ENCODE measurements around the gene FASTK. TPM values are rescaled to one million over a fixed set of nuclear protein-coding genes. Genes with fewer than 3 reads are reported as not detected.
"Not testable (repeated sequence)": the region's sequence is repeated elsewhere in the genome, so short reads cannot be mapped to it uniquely, and the experiment has no call there.

Gene FASTK
- total and polyA plus RNA-seq, 2 donors (not counting 3 experiments of a cell fraction or from before 2014, with no cell fraction given), result 73.3 to 113 TPM

DNA sequence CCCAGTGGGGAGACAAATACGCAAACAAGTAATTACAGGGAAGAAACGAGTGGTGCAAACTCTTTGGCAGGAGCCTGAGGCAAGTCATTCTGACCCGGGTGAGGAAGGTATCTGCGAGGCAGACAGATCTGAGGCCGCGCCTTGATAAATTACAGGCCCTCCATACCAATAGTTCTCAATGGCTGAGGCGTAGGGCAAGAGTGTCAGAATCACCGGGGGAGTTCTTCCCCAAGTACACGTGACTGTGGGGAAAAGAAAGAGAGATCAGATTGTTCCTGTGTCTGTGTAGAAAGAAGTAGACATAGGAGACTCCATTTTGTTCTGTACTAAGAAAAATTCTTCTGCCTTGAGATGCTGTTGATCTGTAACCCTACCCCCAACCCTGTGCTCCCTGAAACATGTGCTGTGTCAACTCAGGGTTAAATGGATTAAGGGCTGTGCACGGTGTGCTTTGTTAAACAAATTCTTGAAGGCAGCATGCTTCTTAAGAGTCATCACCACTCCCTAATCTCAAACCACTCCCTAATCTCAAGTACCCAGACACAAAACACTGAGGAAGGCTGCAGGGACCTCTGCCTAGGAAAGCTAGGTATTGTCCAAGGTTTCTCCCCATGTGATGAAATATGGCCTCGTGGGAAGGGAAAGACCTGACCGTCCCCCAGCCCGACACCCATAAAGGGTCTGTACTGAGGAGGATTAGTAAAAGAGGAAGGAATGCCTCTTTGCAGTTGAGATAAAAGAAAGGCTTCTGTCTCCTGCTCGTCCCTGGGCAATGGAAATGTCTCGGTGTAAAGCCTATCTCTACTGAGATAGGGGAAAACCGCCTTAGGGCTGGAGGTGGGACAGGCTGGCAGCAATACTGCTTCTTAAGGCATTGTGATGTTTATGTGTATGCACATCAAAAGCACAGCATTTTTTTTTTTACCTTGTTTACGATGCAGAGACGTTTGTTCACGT is 53.6 kb downstream of the FASTK start:
- CTCF ChIA-PET, result interaction anchor here (1.1 to 2.1 kb wide), 7 partner anchors 8 to 97 kb away, joined by 5 to 24 read pairs (median 7); no protein-coding TSS in a partner anchor
- H3K36me3 ChIP-seq (ENCODE audit: control insufficient read depth in 2 of 2, extremely low read depth in 1 of 2, insufficient read depth in 2 of 2, low read length in 2 of 2); H3K27me3 ChIP-seq (ENCODE audit: control insufficient read depth in 2 of 2, insufficient read depth in 2 of 2, low read length in 2 of 2); intact Hi-C loops (cut with micrococcal nuclease); H3K9me1 ChIP-seq (replicated peaks; ENCODE audit: control insufficient read depth, extremely low read depth, insufficient read depth, low read length); H4K20me1 ChIP-seq (replicated peaks; ENCODE audit: control insufficient read depth, extremely low read depth, insufficient read depth, low read length); H3K4me2 ChIP-seq (ENCODE audit: insufficient read depth, low read length); dilution Hi-C loops (cut with MboI; ENCODE audit: extremely low pct_ligation_motif_present, low sequenced_read_pairs); H3K4me3 ChIP-seq (replicated peaks in 1 of 3; ENCODE audit: insufficient read depth in 1 of 3, low read depth in 1 of 3, low read length in 3 of 3); POLR2A ChIA-PET; H3K9ac ChIP-seq (replicated peaks; ENCODE audit: extremely low read depth, insufficient read depth, low read length); H3K27ac ChIP-seq (ENCODE audit: insufficient read depth, low read depth, low read length); H3K79me2 ChIP-seq (ENCODE audit: control insufficient read depth, insufficient read depth, low read length); BruUV-seq (replicated peaks); H2AFZ ChIP-seq (ENCODE audit: low read depth, low read length); DNase-seq (ENCODE audit: low read depth, low spot score); FAIRE-seq; H3K9me3 ChIP-seq (replicated peaks; ENCODE audit: control insufficient read depth, insufficient read depth, low read length): not testable (repeated sequence)
- H3K4me1 ChIP-seq (ENCODE audit: control insufficient read depth, extremely low read depth, insufficient read depth, low read length), result peaks cover 13% of the 10 kb centered on the region

Other genes with a start within 250 kb of the FASTK start
- gene AOC1, start 228.3 kb downstream of the FASTK start, total RNA-seq, result not detected in 2 replicates
- not detected in 2 replicates for gene AOC1, start 228.3 kb downstream of the FASTK start, polyA plus RNA-seq
- 0.09 TPM in 1 of 2 replicates, not detected in the other for gene KCNH2, start 102.5 kb downstream of the FASTK start, total RNA-seq
- gene KCNH2, start 102.5 kb downstream of the FASTK start, polyA plus RNA-seq, result 0.03 and 0.10 TPM in 2 replicates
- gene NOS3, start 89.8 kb downstream of the FASTK start, total RNA-seq, result 51.4 and 82.8 TPM in 2 replicates
- gene NOS3, start 89.8 kb downstream of the FASTK start, polyA plus RNA-seq, result 95.1 and 120 TPM in 2 replicates
- gene ATG9B, start 56.3 kb downstream of the FASTK start, total RNA-seq, result not detected in 2 replicates
- 0.02 and 0.04 TPM in 2 replicates for gene ATG9B, start 56.3 kb downstream of the FASTK start, polyA plus RNA-seq
- 46.3 and 48.5 TPM in 2 replicates for gene ABCB8, start 52.4 kb downstream of the FASTK start, total RNA-seq
- 38.0 and 43.2 TPM in 2 replicates for gene ABCB8, start 52.4 kb downstream of the FASTK start, polyA plus RNA-seq
- 0.69 and 1.4 TPM in 2 replicates for gene ASIC3, start 32.3 kb downstream of the FASTK start, total RNA-seq
- gene ASIC3, start 32.3 kb downstream of the FASTK start, polyA plus RNA-seq, result 0.70 and 1.1 TPM in 2 replicates
- gene CDK5, start 22.9 kb downstream of the FASTK start, total RNA-seq, result 16.5 and 17.7 TPM in 2 replicates
- gene CDK5, start 22.9 kb downstream of the FASTK start, polyA plus RNA-seq, result 38.2 and 38.3 TPM in 2 replicates
- 172 and 187 TPM in 2 replicates for gene SLC4A2, start 21.2 kb downstream of the FASTK start, total RNA-seq
- gene SLC4A2, start 21.2 kb downstream of the FASTK start, polyA plus RNA-seq, result 108 and 120 TPM in 2 replicates
- 36.7 and 41.3 TPM in 2 replicates for gene TMUB1, start 2.7 kb upstream of the FASTK start, total RNA-seq
- gene TMUB1, start 2.7 kb upstream of the FASTK start, polyA plus RNA-seq, result 45.3 and 66.0 TPM in 2 replicates
- 171 and 173 TPM in 2 replicates for gene AGAP3, start 5.7 kb upstream of the FASTK start, total RNA-seq
- gene AGAP3, start 5.7 kb upstream of the FASTK start, polyA plus RNA-seq, result 174 and 240 TPM in 2 replicates
- not detected in 2 replicates for gene GBX1, start 86.9 kb upstream of the FASTK start, total RNA-seq
- not detected in 2 replicates for gene GBX1, start 86.9 kb upstream of the FASTK start, polyA plus RNA-seq
- gene ASB10, start 106.4 kb upstream of the FASTK start, total RNA-seq, result not detected in 2 replicates
- gene ASB10, start 106.4 kb upstream of the FASTK start, polyA plus RNA-seq, result not detected in 2 replicates
- gene H2BK1, start 129.7 kb upstream of the FASTK start, total RNA-seq, result not detected in 2 replicates
- gene H2BK1, start 129.7 kb upstream of the FASTK start, polyA plus RNA-seq, result not detected in 2 replicates
- 56.7 and 61.6 TPM in 2 replicates for gene ABCF2, start 146.4 kb upstream of the FASTK start, total RNA-seq
- 43.0 and 45.3 TPM in 2 replicates for gene ABCF2, start 146.4 kb upstream of the FASTK start, polyA plus RNA-seq
- 73.0 and 75.0 TPM in 2 replicates for gene CHPF2, start 151.7 kb upstream of the FASTK start, total RNA-seq
- gene CHPF2, start 151.7 kb upstream of the FASTK start, polyA plus RNA-seq, result 72.8 and 95.3 TPM in 2 replicates
- 5.9 and 6.1 TPM in 2 replicates for gene SMARCD3, start 167.9 kb upstream of the FASTK start, total RNA-seq
- gene SMARCD3, start 167.9 kb upstream of the FASTK start, polyA plus RNA-seq, result 8.5 and 10.5 TPM in 2 replicates